OCI-LY7 (cell line): ENCODE measurements around the gene BICDL1. TPM values are rescaled to one million over a fixed set of nuclear protein-coding genes. Genes with fewer than 3 reads are reported as not detected.

ENCODE experiments used
- BruUV-seq: library from RNA; stranded (reverse); fragments of 400-500 nt; replicated peaks from 2 replicates; lab custom pipeline; 2021; lab: Mats Ljungman, UMichigan
- CTCF ChIA-PET: fragments of 300-600 bp; sonication (Branson Sonifier 250); formaldehyde crosslinking; loops from one replicate; lab custom pipeline; 2022; ENCODE audit warnings: antibody characterized with exemption; ENCODE audit not compliant: unreplicated experiment; lab: Charles Lee
- POLR2A ChIA-PET: fragments of 300-600 bp; sonication (Branson Sonifier 250); formaldehyde crosslinking; loops from one replicate; lab custom pipeline; 2022; ENCODE audit warnings: antibody characterized with exemption; lab: Charles Lee
- DNase-seq: peaks from one replicate; pipeline ENCODE4 v3.0.0-alpha.2; 2015; ENCODE audit warnings: low spot score
- H2AFZ ChIP-seq: fragments of 200-600 bp; sonication (generic), shearing (Covaris generic); 2 replicates; pipeline ENCODE4 v1.6.1; 2014; ENCODE audit warnings: mild to moderate bottlenecking, antibody characterized with exemption, low read length, moderate library complexity
- H3K27ac ChIP-seq: fragments of 200-600 bp; sonication (generic); 2 replicates; pipeline ENCODE4 v1.5.1; 2014; ENCODE audit warnings: mixed run types, low read depth, mild to moderate bottlenecking, moderate library complexity, low read length, inconsistent platforms; ENCODE audit not compliant: poor library complexity, severe bottlenecking
- H3K36me3 ChIP-seq: fragments of 200-600 bp; sonication (generic); 2 replicates; pipeline ENCODE4 v1.6.1; 2014; ENCODE audit warnings: mild to moderate bottlenecking, antibody characterized with exemption, low read length, moderate library complexity, mixed read lengths; ENCODE audit not compliant: insufficient read depth
- H3K4me1 ChIP-seq: fragments of 200-600 bp; sonication (generic); 2 replicates; pipeline ENCODE4 v1.5.1; 2014; ENCODE audit warnings: mild to moderate bottlenecking, low read length; ENCODE audit not compliant: insufficient read depth, poor library complexity, severe bottlenecking
- H3K4me2 ChIP-seq: fragments of 200-600 bp; sonication (generic); 2 replicates; pipeline ENCODE4 v1.6.1; 2014; ENCODE audit warnings: mild to moderate bottlenecking, low read length
- H3K4me3 ChIP-seq: fragments of 200-600 bp; sonication (generic); 2 replicates; pipeline ENCODE4 v1.5.1; 2014; ENCODE audit warnings: mild to moderate bottlenecking, low read depth, low read length; ENCODE audit not compliant: poor library complexity, severe bottlenecking
- H3K79me2 ChIP-seq: fragments of 200-600 bp; sonication (generic); 2 replicates; pipeline ENCODE4 v1.6.1; 2016; ENCODE audit warnings: low read depth, mild to moderate bottlenecking, low read length, moderate library complexity, mixed read lengths; ENCODE audit not compliant: insufficient read depth
- H3K9me2 ChIP-seq: fragments of 200-600 bp; sonication (generic); 2 replicates; pipeline ENCODE4 v1.6.1; 2016; ENCODE audit warnings: mild to moderate bottlenecking, low read length, mixed read lengths; ENCODE audit not compliant: insufficient read depth
- H3K9me3 ChIP-seq: fragments of 200-600 bp; sonication (generic); 2 replicates; pipeline ENCODE4 v1.6.1; 2014; ENCODE audit warnings: mild to moderate bottlenecking, mixed run types, low read length, mixed read lengths
- H4K20me1 ChIP-seq: fragments of 200-600 bp; sonication (generic); 2 replicates; pipeline ENCODE4 v1.6.1; 2014; ENCODE audit warnings: mild to moderate bottlenecking, antibody characterized with exemption, low read length, moderate library complexity, mixed read lengths; ENCODE audit not compliant: insufficient read depth
- CTCF ChIP-seq: fragments of 200-600 bp; sonication (generic); conservative IDR thresholded peaks from 2 replicates; pipeline ENCODE4 v1.5.1; 2014; ENCODE audit warnings: mild to moderate bottlenecking, antibody characterized with exemption, low read length, moderate library complexity, mixed read lengths
- EZH2phosphoT487 ChIP-seq: fragments of 200-600 bp; sonication (generic); IDR thresholded peaks from 2 replicates; pipeline ENCODE4 v1.6.1; 2018; ENCODE audit warnings: low read depth, borderline replicate concordance, mild to moderate bottlenecking, mixed run types, antibody characterized with exemption, low read length, moderate library complexity, mixed read lengths
- intact Hi-C: fragments of 100-400 bp; cut with micrococcal nuclease; formaldehyde crosslinking; loops from one replicate; pipeline ENCODE4 v1.10.0; 2022; ENCODE audit not compliant: unreplicated experiment
- total RNA-seq, 2 experiments: library from RNA; depleted of rRNA in 1 of 2; stranded (reverse); fragments of >200 nt in 1 of 2; shearing (Covaris generic) in 1 of 2; gene quantifications; 2 replicates each; pipeline ENCODE4 v1.2.3, GENCODE V29; 2014 to 2022

BICDL1 gene
- total RNA-seq, 2 experiments from 2014 or later, result 6.5 to 22.6 TPM

GRCh38 chr12:120139958-120140357 lies 150.9 kb downstream of the BICDL1 start:
- Histone ChIP-seq H2AFZ (no peak overlapping the region), H4K20me1 (no peaks in the 10 kb centered on the region), H3K4me3 (no peak overlapping the region), H3K4me2 (no peak overlapping the region), H3K9me2 (no peaks in the 10 kb centered on the region), H3K27ac (no peak overlapping the region), H3K9me3 (no peaks in the 10 kb centered on the region), H3K79me2 (no peaks in the 10 kb centered on the region), H3K4me1 (no peaks in the 10 kb centered on the region), H3K36me3 (peaks cover 100% of the 10 kb centered on the region)
- no peak for DNase-seq
- no TSS peak for BruUV-seq
- ChIA-PET CTCF (no interaction called here), POLR2A (no interaction called here)
- intact Hi-C loops, result no loop called here
- TF ChIP-seq EZH2phosphoT487, result no peak
- no peak for TF ChIP-seq CTCF

GRCh38 chr12:120140603-120141002 lies 151.6 kb downstream of the BICDL1 start:
- Histone ChIP-seq H3K4me3 (no peak overlapping the region), H3K36me3 (peaks cover 100% of the 10 kb centered on the region), H4K20me1 (no peaks in the 10 kb centered on the region), H3K9me2 (no peaks in the 10 kb centered on the region), H2AFZ (no peak overlapping the region), H3K4me1 (no peaks in the 10 kb centered on the region), H3K9me3 (no peaks in the 10 kb centered on the region), H3K4me2 (no peak overlapping the region), H3K27ac (no peak overlapping the region), H3K79me2 (no peaks in the 10 kb centered on the region)
- no peak for TF ChIP-seq CTCF
- TF ChIP-seq EZH2phosphoT487, result no peak
- ChIA-PET CTCF (no interaction called here), POLR2A (no interaction called here)
- BruUV-seq, result no TSS peak
- intact Hi-C loops, result no loop called here
- no peak for DNase-seq

GRCh38 chr12:120141336-120141735 lies 152.3 kb downstream of the BICDL1 start:
- TSS peak; percentile 23 for BruUV-seq
- Histone ChIP-seq H3K36me3 (peaks cover 100% of the 10 kb centered on the region), H3K79me2 (no peaks in the 10 kb centered on the region), H3K9me2 (no peaks in the 10 kb centered on the region), H3K4me2 (no peak overlapping the region), H4K20me1 (no peaks in the 10 kb centered on the region), H3K4me3 (no peak overlapping the region), H3K9me3 (no peaks in the 10 kb centered on the region), H2AFZ (no peak overlapping the region), H3K4me1 (no peaks in the 10 kb centered on the region), H3K27ac (no peak overlapping the region)
- CTCF ChIA-PET, result no interaction called here
- TF ChIP-seq CTCF (no peak), EZH2phosphoT487 (no peak)
- intact Hi-C loops, result no loop called here
- DNase-seq, result no peak
- POLR2A ChIA-PET, result interaction anchor here (1.1 kb wide), 1 partner anchor 27 kb away, joined by 3 read pairs; no protein-coding TSS in a partner anchor
